Memory B cell (primary cell): ENCODE measurements around the gene APBB2.

Experiments used
- ATAC-seq: fragments of 150-1000 bp; cut with Tn5 transposase; 2 replicates; pipeline ENCODE4 v1.10.0; 2021; ENCODE audit warnings: low read depth, mild to moderate bottlenecking, moderate library complexity
- DNase-seq, 2 donors: peaks; one replicate each; pipeline ENCODE4 v3.0.0; 2022; ENCODE audit warnings: low spot score in 2 of 2
- H3K27ac Mint-ChIP-seq: one replicate; pipeline ENCODE4 v1.8.0; 2022; ENCODE audit warnings: mild to moderate bottlenecking, moderate library complexity, mixed read lengths
- H3K27me3 Mint-ChIP-seq: one replicate; pipeline ENCODE4 v1.8.0; 2022; ENCODE audit warnings: mixed read lengths
- H3K36me3 Mint-ChIP-seq: one replicate; pipeline ENCODE4 v1.8.0; 2022; ENCODE audit warnings: mild to moderate bottlenecking, mixed read lengths
- H3K4me1 Mint-ChIP-seq: one replicate; pipeline ENCODE4 v1.8.0; 2022; ENCODE audit warnings: mixed read lengths
- H3K4me3 Mint-ChIP-seq: one replicate; pipeline ENCODE4 v1.8.0; 2022; ENCODE audit warnings: mild to moderate bottlenecking, moderate library complexity, mixed read lengths
- H3K9me3 Mint-ChIP-seq: one replicate; pipeline ENCODE4 v1.8.0; 2022; ENCODE audit warnings: mixed read lengths

APBB2 gene

DNA sequence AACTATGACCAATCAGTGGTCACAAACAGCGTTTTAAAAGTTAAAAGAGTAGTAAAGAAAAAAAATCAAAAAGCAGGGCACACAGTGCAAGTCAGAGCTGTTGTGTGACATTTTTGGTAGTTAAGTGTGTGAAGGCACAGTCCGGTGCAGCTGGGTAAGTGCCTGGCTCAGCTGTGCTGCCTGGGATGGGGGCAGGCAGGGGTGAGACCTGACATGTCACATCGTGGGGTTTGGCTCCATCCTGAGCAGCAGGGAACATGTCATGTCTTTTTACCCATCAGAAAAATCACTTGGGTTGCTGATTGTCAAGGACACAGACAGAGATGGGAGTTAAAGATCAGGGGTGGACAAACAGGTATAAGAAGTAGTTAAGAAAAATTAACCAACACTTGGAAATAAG is 339.4 kb downstream of the APBB2 start:
- Mint-ChIP-seq H3K36me3 (no peaks in the 10 kb centered on the region), H3K9me3 (no peaks in the 10 kb centered on the region), H3K4me3 (no peak overlapping the region), H3K27ac (no peak overlapping the region), H3K4me1 (no peaks in the 10 kb centered on the region), H3K27me3 (peaks cover 11% of the 10 kb centered on the region)
- DNase-seq (no peak), ATAC-seq (no peak)

DNA sequence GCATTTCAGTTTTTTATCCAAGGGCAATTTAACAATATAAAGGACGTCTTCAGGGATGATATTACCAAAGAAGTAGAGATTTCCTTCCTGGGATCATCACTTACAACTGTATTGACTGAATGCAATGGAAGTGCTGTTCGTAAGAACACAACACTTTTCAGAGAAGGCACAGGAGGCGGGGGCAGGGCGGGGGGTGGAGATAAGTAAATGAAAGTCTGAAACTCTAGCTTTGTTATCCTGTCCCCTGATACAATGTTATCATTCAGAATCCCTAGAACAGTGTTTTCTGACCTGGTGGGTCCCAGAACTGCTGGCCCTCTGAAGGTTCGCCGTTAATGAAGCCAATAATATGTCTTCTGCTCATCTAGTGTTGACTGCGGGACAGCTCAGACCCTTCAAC is 340.0 kb downstream of the APBB2 start:
- Mint-ChIP-seq H3K27me3 (peaks cover 10% of the 10 kb centered on the region), H3K4me3 (no peak overlapping the region), H3K36me3 (no peaks in the 10 kb centered on the region), H3K9me3 (no peaks in the 10 kb centered on the region), H3K27ac (no peak overlapping the region), H3K4me1 (no peaks in the 10 kb centered on the region)
- ATAC-seq (no peak), DNase-seq (no peak)

DNA sequence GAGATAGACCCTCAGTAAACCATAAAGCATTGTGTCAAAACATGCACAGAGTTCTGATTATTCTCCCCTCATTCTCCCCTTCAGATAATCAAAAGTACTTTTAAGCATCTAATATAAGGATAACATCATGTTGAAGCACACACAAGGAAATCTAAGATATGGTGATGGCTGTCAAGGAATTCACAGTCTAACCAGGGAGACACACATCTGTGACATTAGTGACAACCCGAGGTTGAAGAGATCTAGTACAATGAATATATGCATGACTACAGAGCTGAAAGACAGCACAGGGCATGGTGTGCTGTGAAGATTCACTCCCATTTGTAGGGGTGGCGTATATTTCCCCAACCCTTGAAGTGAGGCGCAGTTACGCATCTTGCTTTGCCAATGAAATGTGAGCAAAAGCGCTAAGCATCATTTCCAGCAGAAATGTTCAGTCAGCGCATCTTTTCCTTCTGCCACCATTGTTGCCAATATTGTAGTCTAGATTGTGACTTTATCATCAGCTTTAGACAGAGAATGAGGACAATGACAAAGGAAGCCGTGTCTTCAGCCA is 342.6 kb downstream of the APBB2 start:
- DNase-seq (no peak), ATAC-seq (no peak)
- Mint-ChIP-seq H3K9me3 (no peaks in the 10 kb centered on the region), H3K4me1 (no peaks in the 10 kb centered on the region), H3K27ac (no peak overlapping the region), H3K4me3 (no peak overlapping the region), H3K27me3 (peaks cover 4% of the 10 kb centered on the region), H3K36me3 (no peaks in the 10 kb centered on the region)

DNA sequence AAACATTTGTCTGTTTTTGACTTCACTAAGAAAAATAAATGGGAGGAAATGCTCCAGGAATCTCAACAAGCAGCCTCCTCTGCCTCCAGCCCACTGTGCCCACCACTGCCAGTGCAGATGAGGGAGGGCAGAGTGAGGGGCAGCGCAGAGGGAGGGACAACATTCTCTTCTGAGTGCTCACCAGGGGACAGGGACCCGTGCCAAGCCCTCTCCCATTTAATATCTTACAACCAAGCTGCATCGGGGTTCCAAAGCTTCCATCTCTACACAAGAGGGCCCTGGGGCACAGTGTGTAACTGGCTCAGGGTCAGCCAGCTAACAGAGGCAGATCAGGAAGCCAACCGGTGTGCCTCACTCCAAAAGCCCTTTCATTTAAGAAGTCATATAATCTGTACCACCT is 344.2 kb downstream of the APBB2 start:
- Mint-ChIP-seq H3K27ac (no peak overlapping the region), H3K4me1 (no peaks in the 10 kb centered on the region), H3K27me3 (peaks cover 4% of the 10 kb centered on the region), H3K4me3 (no peak overlapping the region), H3K9me3 (no peaks in the 10 kb centered on the region), H3K36me3 (no peaks in the 10 kb centered on the region)
- DNase-seq (no peak), ATAC-seq (no peak)

DNA sequence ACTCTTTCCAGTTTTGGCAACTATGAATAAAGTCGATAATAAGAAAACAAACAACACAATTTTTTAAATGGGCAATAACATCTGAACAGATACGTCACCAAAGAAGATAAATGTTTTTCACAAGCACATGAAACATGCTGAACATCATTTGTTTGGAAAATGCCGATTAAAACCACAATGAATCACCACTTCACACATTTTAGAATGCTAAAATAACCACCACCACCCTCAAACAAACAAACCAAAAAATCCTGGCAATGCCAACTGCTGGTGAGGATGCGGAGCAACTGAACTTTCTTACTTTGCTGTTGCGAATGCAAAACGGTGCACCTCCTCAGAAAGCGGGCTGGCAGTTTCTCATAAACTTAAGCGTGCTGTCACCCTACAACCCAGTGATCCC is 348.6 kb downstream of the APBB2 start:
- peaks cover 2% of the 10 kb centered on the region for H3K27me3 Mint-ChIP-seq
- no peaks in the 10 kb centered on the region for H3K36me3 Mint-ChIP-seq
- no peaks in the 10 kb centered on the region for H3K4me1 Mint-ChIP-seq
- no peak overlapping the region for H3K27ac Mint-ChIP-seq
- DNase-seq (no peak), ATAC-seq (no peak)
- no peak overlapping the region for H3K4me3 Mint-ChIP-seq
- H3K9me3 Mint-ChIP-seq, result no peaks in the 10 kb centered on the region

DNA sequence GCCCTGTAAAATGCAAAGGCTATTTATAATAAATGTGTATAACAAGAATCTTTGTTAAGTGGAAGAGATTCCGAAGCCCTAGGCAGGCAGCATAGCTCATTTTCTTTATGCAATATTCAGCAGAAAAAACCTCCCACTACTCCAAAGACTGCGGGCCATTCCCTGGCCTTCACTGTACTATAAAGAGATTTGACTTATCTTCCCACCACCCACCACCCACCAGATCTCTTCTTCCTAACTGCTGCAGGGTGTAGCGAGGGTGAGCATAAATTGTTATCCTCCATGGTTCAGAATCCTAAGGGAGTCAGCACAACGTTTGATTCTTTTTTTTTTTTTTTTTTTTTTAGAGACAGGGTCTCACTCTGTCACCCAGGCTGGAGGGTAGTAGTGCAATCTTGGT is 349.8 kb downstream of the APBB2 start:
- Mint-ChIP-seq H3K4me1 (no peaks in the 10 kb centered on the region), H3K4me3 (no peak overlapping the region), H3K27me3 (peaks cover 7% of the 10 kb centered on the region), H3K27ac (no peak overlapping the region), H3K36me3 (no peaks in the 10 kb centered on the region), H3K9me3 (no peaks in the 10 kb centered on the region)
- ATAC-seq, result no peak
- DNase-seq, result no peak

DNA sequence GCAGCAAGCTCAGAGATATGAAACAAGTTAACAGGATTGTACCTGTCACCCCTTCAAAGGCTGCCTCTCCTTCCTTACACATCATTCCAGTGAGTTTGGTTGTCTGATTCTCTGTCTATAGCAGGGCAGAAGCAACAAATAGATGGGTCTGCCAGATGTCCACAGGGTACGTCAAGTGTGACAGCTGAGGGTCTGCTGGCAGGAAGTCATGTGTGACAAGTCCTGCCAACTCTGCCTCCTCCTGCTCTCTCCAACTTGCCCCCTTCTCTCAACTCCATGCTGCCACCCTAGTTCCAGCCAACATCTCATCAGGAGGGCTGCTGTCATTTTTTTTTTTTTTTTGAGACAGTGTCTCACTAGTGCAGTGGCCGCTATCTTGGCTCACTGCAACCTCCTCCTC is 355.4 kb downstream of the APBB2 start:
- Mint-ChIP-seq H3K27me3 (peaks cover 19% of the 10 kb centered on the region), H3K4me1 (peaks cover 18% of the 10 kb centered on the region), H3K27ac (no peak overlapping the region), H3K9me3 (no peaks in the 10 kb centered on the region), H3K36me3 (no peaks in the 10 kb centered on the region), H3K4me3 (no peak overlapping the region)
- DNase-seq, result no peak
- no peak for ATAC-seq

DNA sequence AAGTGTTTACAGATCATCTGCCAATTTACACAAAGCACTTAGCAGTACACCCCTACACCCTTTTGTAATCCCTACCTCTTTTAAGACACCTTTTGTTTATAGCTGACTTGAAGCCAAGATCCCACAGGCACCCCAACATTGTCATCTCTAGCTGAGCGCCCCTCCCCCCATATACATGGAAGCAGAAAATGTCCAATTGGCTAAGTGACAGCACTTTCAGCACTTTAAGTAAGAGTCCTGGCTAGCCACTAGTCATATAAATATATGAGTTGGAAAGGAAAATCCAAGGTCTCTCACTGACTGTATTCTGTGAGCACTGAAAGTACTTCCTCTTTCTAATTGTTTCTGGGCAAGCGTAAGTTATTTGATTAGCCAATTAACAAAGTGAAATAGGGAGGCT is 356.4 kb downstream of the APBB2 start:
- H3K27ac Mint-ChIP-seq, result no peak overlapping the region
- ATAC-seq, result peak; percentile 32
- peak overlapping the region; percentile 52 for H3K4me3 Mint-ChIP-seq
- H3K27me3 Mint-ChIP-seq, result peaks cover 25% of the 10 kb centered on the region
- no peaks in the 10 kb centered on the region for H3K36me3 Mint-ChIP-seq
- no peak for DNase-seq
- peaks cover 18% of the 10 kb centered on the region for H3K4me1 Mint-ChIP-seq
- no peaks in the 10 kb centered on the region for H3K9me3 Mint-ChIP-seq

DNA sequence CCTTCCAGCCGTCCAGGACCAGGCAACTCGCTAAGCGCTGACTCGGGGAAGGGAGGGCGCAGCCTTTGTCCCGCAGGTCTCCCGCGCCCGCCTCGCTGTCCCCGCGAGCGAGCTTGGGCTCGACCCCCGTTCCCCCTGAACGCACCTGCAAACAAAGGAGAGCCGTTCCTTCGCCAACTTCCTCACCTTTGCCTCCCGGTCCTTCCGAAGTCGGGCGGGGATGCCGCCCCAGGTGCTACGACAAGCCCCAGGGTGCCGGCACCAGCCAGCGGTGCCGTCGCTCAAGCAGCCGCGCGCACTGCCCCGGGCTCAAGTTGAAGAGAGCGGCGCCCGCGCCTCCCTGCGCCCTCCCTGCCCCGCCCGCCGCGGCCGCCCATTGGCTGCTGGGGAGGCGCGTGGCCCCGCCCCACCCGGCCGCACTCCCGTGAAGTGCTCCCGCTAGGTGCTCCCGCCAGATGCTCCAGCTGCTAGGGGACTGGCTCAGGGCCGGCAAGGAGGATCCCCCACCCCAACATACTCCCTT is 357.4 kb downstream of the APBB2 start:
- Mint-ChIP-seq H3K4me3 (peak overlapping the region; percentile 79), H3K27me3 (peaks cover 26% of the 10 kb centered on the region), H3K9me3 (no peaks in the 10 kb centered on the region), H3K4me1 (peaks cover 18% of the 10 kb centered on the region), H3K36me3 (no peaks in the 10 kb centered on the region), H3K27ac (no peak overlapping the region)
- peak; percentile 34 to 57 for DNase-seq
- peak; percentile 90 for ATAC-seq

DNA sequence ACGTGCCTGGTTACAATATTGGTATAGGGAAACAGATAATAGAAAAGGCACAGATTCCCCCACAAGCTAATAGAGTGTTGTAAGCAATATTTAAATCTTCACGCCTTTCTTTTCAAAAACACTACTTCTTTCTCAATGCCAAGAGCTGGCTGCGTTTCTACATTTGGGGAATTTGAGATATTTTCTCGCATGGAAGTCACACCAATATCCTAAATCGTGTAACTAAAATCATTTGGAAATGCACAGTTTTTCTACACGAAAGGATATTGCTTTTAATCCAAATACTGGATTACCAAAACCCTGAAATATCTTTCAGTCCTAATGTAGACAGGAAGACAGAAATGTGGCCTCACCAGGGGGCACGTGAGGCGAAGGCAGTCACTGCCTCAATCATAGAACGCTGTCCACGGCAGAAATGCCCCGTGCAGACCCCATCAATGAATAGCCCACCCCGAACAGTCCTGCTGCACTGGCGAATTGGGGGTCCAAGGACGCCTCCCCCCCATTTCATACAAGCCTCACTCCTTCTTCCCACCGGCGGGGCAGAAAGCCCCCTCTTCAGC is 358.0 kb downstream of the APBB2 start:
- DNase-seq, result no peak
- peaks cover 26% of the 10 kb centered on the region for H3K27me3 Mint-ChIP-seq
- H3K9me3 Mint-ChIP-seq, result no peaks in the 10 kb centered on the region
- no peak for ATAC-seq
- H3K4me1 Mint-ChIP-seq, result peaks cover 18% of the 10 kb centered on the region
- no peak overlapping the region for H3K27ac Mint-ChIP-seq
- peak overlapping the region; percentile 79 for H3K4me3 Mint-ChIP-seq
- no peaks in the 10 kb centered on the region for H3K36me3 Mint-ChIP-seq

DNA sequence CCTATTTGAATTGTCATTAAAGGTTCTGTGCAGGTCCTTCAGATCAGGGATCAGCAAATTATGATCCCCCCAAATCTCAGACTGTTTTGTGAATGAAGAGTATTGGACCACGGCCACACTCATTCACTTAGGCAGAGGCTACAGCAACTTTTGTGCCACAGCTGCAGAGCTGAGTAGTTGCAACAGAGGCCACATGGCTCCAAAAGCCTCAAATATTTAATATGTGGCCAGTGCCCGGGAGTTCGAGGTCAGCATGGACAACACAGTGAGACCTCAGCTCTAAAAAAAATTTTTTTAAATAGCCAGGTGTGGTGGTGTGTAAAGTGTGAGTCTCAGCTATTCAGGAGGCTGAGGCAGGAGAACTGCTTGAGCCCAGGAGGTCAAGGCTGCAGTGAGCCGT is 363.8 kb downstream of the APBB2 start:
- Mint-ChIP-seq H3K9me3 (no peaks in the 10 kb centered on the region), H3K27ac (no peak overlapping the region), H3K27me3 (peaks cover 14% of the 10 kb centered on the region), H3K4me3 (no peak overlapping the region), H3K36me3 (no peaks in the 10 kb centered on the region), H3K4me1 (peaks cover 2% of the 10 kb centered on the region)
- DNase-seq, result no peak
- ATAC-seq, result no peak

DNA sequence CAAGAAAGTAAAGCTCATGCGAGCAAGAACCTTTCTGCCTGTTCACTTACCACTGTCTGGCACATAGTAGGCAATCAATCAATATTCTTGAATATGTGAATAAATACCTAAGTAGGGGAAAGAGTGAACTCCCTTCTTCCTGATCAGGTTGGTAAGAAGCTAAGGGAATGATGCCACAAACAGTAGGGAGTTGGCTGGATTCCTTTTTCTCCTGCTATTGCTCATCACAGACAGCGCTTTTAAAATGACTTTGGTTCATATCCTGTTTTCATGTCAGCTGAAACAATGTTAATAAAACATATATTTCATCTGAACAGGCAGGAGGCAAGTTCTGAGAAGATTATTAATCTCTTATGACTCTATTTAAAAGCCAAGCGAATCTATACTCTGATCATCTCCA is 365.4 kb downstream of the APBB2 start:
- Mint-ChIP-seq H3K9me3 (no peaks in the 10 kb centered on the region), H3K36me3 (no peaks in the 10 kb centered on the region), H3K27me3 (peaks cover 14% of the 10 kb centered on the region), H3K4me1 (peaks cover 2% of the 10 kb centered on the region), H3K4me3 (no peak overlapping the region), H3K27ac (no peak overlapping the region)
- no peak for DNase-seq
- ATAC-seq, result no peak

DNA sequence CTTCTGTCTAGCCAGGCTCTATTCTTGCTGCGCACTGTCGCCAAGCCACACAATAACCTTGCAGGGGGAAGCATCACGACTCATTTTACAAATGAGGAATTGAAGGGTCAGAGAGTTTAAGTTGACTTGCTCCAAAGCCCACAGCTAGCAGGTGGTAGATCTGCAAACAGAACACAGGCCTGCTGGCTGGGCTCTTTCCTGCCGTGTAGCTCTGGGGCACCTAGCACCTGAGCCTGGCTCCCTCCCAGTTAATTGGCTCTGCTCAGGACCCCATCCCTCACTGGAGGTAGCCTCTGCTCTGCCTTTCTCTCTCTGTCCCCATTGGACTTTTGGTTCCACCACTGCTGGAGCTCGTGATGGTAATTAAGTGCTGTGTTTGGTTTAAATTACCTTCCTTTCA is 366.1 kb downstream of the APBB2 start:
- ATAC-seq (no peak), DNase-seq (no peak)
- Mint-ChIP-seq H3K36me3 (no peaks in the 10 kb centered on the region), H3K4me3 (no peak overlapping the region), H3K27ac (no peak overlapping the region), H3K9me3 (no peaks in the 10 kb centered on the region), H3K4me1 (peaks cover 2% of the 10 kb centered on the region), H3K27me3 (peaks cover 10% of the 10 kb centered on the region)

DNA sequence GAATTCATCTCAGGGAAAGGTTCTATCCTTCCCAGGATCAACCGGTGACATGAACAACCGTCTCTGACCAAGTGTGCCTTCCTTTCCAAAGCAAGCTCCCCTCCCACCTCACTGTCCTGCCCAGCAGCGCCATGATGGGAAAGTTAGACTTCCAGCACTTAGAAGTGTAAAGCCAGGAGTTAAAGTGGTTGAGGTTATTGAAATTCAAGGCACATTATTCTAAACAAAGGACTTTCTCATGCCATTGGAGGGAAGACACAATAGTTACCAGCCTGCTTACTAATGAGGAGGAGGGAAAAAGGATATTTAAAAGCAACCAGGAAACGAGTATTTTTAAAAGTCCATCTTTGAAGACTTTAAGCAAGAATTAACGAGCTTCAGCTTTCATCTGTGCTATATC is 367.8 kb downstream of the APBB2 start:
- Mint-ChIP-seq H3K4me1 (peaks cover 8% of the 10 kb centered on the region), H3K27ac (no peak overlapping the region), H3K4me3 (no peak overlapping the region), H3K36me3 (no peaks in the 10 kb centered on the region), H3K9me3 (no peaks in the 10 kb centered on the region), H3K27me3 (peaks cover 7% of the 10 kb centered on the region)
- no peak for ATAC-seq
- DNase-seq, result no peak

DNA sequence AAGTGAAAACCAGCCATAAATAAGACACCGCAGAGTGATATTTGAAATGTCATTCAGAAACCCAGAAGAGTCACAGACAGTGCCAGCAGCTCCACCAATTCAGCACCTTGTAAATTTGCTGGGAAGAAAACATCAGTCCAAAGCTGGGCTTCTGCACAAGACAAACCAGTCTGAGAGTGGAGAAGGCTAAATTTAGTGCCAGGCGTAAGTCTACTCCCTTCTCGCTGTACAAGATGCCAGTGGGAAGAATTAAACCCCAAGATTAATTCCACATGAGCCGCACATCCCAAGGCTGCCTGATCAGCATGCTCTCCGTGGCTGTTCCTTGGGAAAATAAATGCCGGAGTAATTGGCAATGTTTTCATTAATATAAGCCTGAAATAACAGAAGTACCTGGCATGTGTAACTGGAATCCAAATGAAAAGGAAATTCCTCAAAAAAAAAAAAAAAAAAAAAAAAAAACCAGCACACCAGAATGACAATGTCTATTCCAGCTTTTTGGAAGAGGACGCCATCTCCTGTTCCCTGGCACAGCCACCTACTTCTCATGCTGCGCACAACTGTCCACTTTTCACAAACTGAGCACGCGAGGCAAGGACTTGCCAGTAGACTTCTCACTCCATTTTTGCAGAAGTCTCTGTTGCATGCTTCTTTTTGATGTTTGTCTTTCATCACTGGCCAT is 369.0 kb downstream of the APBB2 start:
- Mint-ChIP-seq H3K36me3 (no peaks in the 10 kb centered on the region), H3K9me3 (no peaks in the 10 kb centered on the region), H3K27ac (no peak overlapping the region), H3K4me3 (no peak overlapping the region), H3K4me1 (peaks cover 14% of the 10 kb centered on the region), H3K27me3 (peaks cover 7% of the 10 kb centered on the region)
- DNase-seq, result no peak
- ATAC-seq, result no peak
